A673 (cell line): ENCODE measurements around the gene TRPM8.

Experiments
- EZH2 ChIP-seq: fragments of 200-600 bp; sonication (generic); IDR thresholded peaks from 2 replicates; pipeline ENCODE4 v1.6.1; 2017; ENCODE audit warnings: borderline replicate concordance, low read depth, mild to moderate bottlenecking, mixed read lengths, antibody characterized with exemption, low read length; ENCODE audit not compliant: poor library complexity, severe bottlenecking
- TF ChIP-seq, protein P1 (sequence below): fragments of 300-800, 200-600 bp; sonication (generic); conservative IDR thresholded peaks from 2 replicates; pipeline ENCODE4 v1.5.1; 2017; ENCODE audit warnings: low read depth, mild to moderate bottlenecking, antibody characterized with exemption, low read length, moderate library complexity, mixed read lengths

DNA sequence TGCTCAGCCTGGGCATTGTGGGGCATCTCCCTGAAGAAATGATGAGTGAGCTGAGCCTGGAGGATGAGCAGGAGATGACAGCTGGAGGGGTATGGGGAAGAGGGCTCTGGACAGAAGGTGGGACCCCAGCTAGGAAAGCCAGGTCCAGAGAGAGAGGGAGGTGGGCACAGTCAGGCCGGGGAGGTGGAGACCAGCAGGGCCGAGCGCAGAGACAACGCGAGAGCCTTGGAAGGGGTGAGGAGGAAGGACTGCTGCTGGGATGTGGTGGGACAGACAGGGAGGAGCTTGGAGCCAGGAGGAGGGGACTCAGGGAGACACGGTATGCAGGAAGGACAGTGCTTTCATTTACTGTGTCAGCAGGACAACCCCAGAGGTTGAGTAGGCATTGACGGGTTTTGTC lies 8.2 kb downstream of the TRPM8 start:
- TF ChIP-seq, protein P1, sequence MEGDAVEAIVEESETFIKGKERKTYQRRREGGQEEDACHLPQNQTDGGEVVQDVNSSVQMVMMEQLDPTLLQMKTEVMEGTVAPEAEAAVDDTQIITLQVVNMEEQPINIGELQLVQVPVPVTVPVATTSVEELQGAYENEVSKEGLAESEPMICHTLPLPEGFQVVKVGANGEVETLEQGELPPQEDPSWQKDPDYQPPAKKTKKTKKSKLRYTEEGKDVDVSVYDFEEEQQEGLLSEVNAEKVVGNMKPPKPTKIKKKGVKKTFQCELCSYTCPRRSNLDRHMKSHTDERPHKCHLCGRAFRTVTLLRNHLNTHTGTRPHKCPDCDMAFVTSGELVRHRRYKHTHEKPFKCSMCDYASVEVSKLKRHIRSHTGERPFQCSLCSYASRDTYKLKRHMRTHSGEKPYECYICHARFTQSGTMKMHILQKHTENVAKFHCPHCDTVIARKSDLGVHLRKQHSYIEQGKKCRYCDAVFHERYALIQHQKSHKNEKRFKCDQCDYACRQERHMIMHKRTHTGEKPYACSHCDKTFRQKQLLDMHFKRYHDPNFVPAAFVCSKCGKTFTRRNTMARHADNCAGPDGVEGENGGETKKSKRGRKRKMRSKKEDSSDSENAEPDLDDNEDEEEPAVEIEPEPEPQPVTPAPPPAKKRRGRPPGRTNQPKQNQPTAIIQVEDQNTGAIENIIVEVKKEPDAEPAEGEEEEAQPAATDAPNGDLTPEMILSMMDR: no peak
- TF ChIP-seq EZH2: no peak
